ENCODE measurements around the gene BRD3OS. TPM values are rescaled to one million over a fixed set of nuclear protein-coding genes. Genes with fewer than 3 reads are reported as not detected.

BRD3OS gene
- total RNA-seq, 1 experiment from 2014 or later, result 41.0 TPM

GRCh38 chr9:134031783-134032182 lies 6.5 kb downstream of the BRD3OS start:
- no peaks in the 10 kb centered on the region for H3K9me3 ChIP-seq (ENCODE audit: low read length)
- H2AFZ ChIP-seq (ENCODE audit: low read length), result no peak overlapping the region
- H3K4me1 ChIP-seq (ENCODE audit: low read length), result peaks cover 4% of the 10 kb centered on the region
- peaks cover 11% of the 10 kb centered on the region; the same call in 1 of the 2 replicates for H3K36me3 ChIP-seq (ENCODE audit: insufficient read depth, low read length)
- DNase-seq, result no peak
- H3K4me3 ChIP-seq (ENCODE audit: low read length), result no peak overlapping the region
- H3K9ac ChIP-seq (ENCODE audit: low read length), result no peak overlapping the region
- H3K27ac ChIP-seq (ENCODE audit: low read length), result no peak overlapping the region
- peaks cover 4% of the 10 kb centered on the region; the same call in 1 of the 2 replicates for H4K20me1 ChIP-seq (ENCODE audit: insufficient read depth, low read depth, low read length)
- H3K9me2 ChIP-seq (replicated peaks; ENCODE audit: insufficient read depth, low read length), result no peaks in the 10 kb centered on the region
- no peak overlapping the region for H3K4me2 ChIP-seq (ENCODE audit: low read depth, low read length, poor library complexity, severe bottlenecking)
- H3K27me3 ChIP-seq (ENCODE audit: low read length), result no peaks in the 10 kb centered on the region
- H3K79me2 ChIP-seq (ENCODE audit: low read length), result no peaks in the 10 kb centered on the region

- DNase-seq, result no peak
- H3K9me2 ChIP-seq (replicated peaks; ENCODE audit: insufficient read depth, low read length), result no peaks in the 10 kb centered on the region
- no peak overlapping the region for H2AFZ ChIP-seq (ENCODE audit: low read length)
- no peaks in the 10 kb centered on the region for H3K79me2 ChIP-seq (ENCODE audit: low read length)
- H3K4me1 ChIP-seq (ENCODE audit: low read length), result no peaks in the 10 kb centered on the region
- H3K9me3 ChIP-seq (ENCODE audit: low read length), result no peaks in the 10 kb centered on the region
- no peak overlapping the region for H3K9ac ChIP-seq (ENCODE audit: low read length)
- H3K4me3 ChIP-seq (ENCODE audit: low read length), result no peak overlapping the region
- no peaks in the 10 kb centered on the region for H3K27me3 ChIP-seq (ENCODE audit: low read length)
- H4K20me1 ChIP-seq (ENCODE audit: insufficient read depth, low read depth, low read length), result no peaks in the 10 kb centered on the region
- H3K36me3 ChIP-seq (ENCODE audit: insufficient read depth, low read length), result peaks cover 11% of the 10 kb centered on the region; the same call in 1 of the 2 replicates
- H3K27ac ChIP-seq (ENCODE audit: low read length), result no peak overlapping the region
- H3K4me2 ChIP-seq (ENCODE audit: low read depth, low read length, poor library complexity, severe bottlenecking), result no peak overlapping the region
Measured at GRCh38 chr9:134032456-134033222, 7.4 kb downstream of the BRD3OS start.

DNA sequence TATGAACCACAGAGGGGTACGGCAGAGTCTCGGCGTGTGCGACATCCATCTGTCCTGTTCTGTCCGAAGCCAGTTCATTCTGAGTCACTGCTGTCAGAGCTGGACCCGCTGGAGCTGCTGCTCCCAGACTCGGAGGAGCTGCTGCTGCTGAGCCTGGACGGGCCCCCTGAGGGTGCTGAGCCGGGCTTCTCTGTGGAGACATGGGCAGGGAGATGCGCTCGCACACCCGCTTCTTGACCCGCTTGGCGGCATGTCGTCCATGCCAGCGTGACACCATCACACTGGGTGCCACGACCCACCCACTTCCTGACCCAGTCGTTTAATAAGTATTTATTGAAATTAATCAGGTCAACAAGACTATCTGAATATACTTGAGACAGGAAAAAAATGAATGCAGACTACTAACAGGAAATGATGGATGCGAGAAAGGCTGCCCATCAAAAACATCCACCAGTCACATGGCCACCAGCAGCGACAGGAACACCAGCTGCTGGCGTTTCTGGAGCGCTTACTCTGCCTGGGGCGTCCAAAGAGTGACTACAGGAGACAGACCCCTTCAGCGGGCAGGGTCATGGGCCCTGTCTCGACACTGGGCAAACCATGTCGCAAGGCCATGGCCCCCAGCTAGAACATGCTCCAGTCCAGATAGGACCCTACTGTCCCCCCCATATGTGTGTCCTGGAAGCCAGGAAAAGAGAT lies 8.4 kb downstream of the BRD3OS start:
- Histone ChIP-seq H3K4me3 (ENCODE audit: low read length) (no peak overlapping the region), H4K20me1 (ENCODE audit: insufficient read depth, low read depth, low read length) (no peaks in the 10 kb centered on the region), H3K9me3 (ENCODE audit: low read length) (no peaks in the 10 kb centered on the region), H3K9ac (ENCODE audit: low read length) (no peak overlapping the region), H3K79me2 (ENCODE audit: low read length) (no peaks in the 10 kb centered on the region), H3K4me2 (ENCODE audit: low read depth, low read length, poor library complexity, severe bottlenecking) (no peak overlapping the region), H3K9me2 (replicated peaks; ENCODE audit: insufficient read depth, low read length) (no peaks in the 10 kb centered on the region), H3K27me3 (ENCODE audit: low read length) (no peaks in the 10 kb centered on the region), H2AFZ (ENCODE audit: low read length) (no peak overlapping the region), H3K4me1 (ENCODE audit: low read length) (no peaks in the 10 kb centered on the region), H3K36me3 (ENCODE audit: insufficient read depth, low read length) (peaks cover 13% of the 10 kb centered on the region; the same call in 1 of the 2 replicates), H3K27ac (ENCODE audit: low read length) (no peak overlapping the region)
- DNase-seq, result no peak

- Histone ChIP-seq H3K4me2 (ENCODE audit: low read depth, low read length, poor library complexity, severe bottlenecking) (no peak overlapping the region), H3K4me1 (ENCODE audit: low read length) (no peaks in the 10 kb centered on the region), H2AFZ (ENCODE audit: low read length) (no peak overlapping the region), H3K9me3 (ENCODE audit: low read length) (no peaks in the 10 kb centered on the region), H3K9me2 (replicated peaks; ENCODE audit: insufficient read depth, low read length) (no peaks in the 10 kb centered on the region), H4K20me1 (ENCODE audit: insufficient read depth, low read depth, low read length) (no peaks in the 10 kb centered on the region), H3K27me3 (ENCODE audit: low read length) (no peaks in the 10 kb centered on the region), H3K27ac (ENCODE audit: low read length) (no peak overlapping the region), H3K4me3 (ENCODE audit: low read length) (no peak overlapping the region), H3K79me2 (ENCODE audit: low read length) (no peaks in the 10 kb centered on the region), H3K36me3 (ENCODE audit: insufficient read depth, low read length) (peaks cover 11% of the 10 kb centered on the region; the same call in 1 of the 2 replicates), H3K9ac (ENCODE audit: low read length) (no peak overlapping the region)
- DNase-seq, result no peak
Measured at GRCh38 chr9:134034215-134035040, 9.1 kb downstream of the BRD3OS start.

DNA sequence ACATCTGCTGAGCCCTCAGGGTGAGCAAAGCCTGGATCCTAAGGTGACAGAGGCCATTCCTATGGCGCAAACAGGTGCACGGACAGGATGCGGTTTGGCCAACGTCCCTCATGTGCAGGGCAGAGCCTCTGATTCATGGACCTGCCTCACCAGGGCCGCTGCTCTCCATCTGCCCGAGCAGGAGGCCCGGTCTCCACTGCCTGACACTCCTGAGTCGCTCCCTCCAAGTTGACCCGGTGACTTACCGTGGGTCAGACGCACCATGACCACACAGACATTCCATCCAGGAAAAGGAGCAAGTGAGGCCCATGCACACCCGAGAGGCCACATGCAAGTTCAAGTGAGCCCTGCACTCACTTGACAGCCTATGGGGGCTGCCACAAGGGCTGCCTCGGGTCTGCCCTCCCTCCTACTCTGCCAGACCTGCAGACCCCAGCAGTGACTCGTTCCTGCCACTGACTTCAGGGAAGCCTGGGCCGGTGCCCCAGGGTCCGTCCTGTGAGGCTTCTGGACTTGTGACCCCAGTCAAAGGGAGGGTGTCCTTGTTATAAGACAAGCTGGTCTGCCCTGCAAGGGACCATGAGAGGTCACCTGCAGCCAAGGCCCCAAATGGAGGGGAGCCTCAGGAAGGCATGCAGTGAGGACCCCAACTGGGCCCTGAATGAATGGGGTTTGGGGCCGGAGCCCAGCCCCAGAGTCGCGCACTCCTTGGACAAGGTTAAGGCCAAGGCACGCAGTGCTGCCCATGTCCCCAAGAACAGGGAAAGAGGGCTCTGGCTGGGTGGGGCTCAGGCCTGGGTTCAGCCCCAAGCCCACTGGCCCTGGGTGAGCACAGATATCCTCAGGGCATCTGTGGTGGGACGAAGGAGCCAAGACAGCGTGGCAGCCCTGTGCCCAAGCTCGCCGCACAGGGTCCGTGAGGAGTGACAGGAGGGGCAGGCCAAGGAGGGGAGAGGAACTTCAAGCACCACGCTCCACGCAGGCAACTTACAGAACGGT lies 10.1 kb downstream of the BRD3OS start:
- Histone ChIP-seq H3K9me2 (replicated peaks; ENCODE audit: insufficient read depth, low read length) (no peaks in the 10 kb centered on the region), H3K4me3 (ENCODE audit: low read length) (no peak overlapping the region), H3K27me3 (ENCODE audit: low read length) (no peaks in the 10 kb centered on the region), H4K20me1 (ENCODE audit: insufficient read depth, low read depth, low read length) (no peaks in the 10 kb centered on the region), H3K4me2 (ENCODE audit: low read depth, low read length, poor library complexity, severe bottlenecking) (no peak overlapping the region), H3K9ac (ENCODE audit: low read length) (no peak overlapping the region), H3K9me3 (ENCODE audit: low read length) (no peaks in the 10 kb centered on the region), H3K79me2 (ENCODE audit: low read length) (no peaks in the 10 kb centered on the region), H3K27ac (ENCODE audit: low read length) (no peak overlapping the region), H3K36me3 (ENCODE audit: insufficient read depth, low read length) (peaks cover 9% of the 10 kb centered on the region; the same call in 1 of the 2 replicates), H3K4me1 (ENCODE audit: low read length) (no peaks in the 10 kb centered on the region), H2AFZ (ENCODE audit: low read length) (no peak overlapping the region)
- no peak for DNase-seq

GRCh38 chr9:134036130-134036529 lies 10.8 kb downstream of the BRD3OS start:
- Histone ChIP-seq H3K4me1 (ENCODE audit: low read length) (no peaks in the 10 kb centered on the region), H3K9me3 (ENCODE audit: low read length) (no peaks in the 10 kb centered on the region), H4K20me1 (ENCODE audit: insufficient read depth, low read depth, low read length) (no peaks in the 10 kb centered on the region), H3K36me3 (ENCODE audit: insufficient read depth, low read length) (peaks cover 9% of the 10 kb centered on the region; the same call in 1 of the 2 replicates), H3K4me2 (ENCODE audit: low read depth, low read length, poor library complexity, severe bottlenecking) (no peak overlapping the region), H2AFZ (ENCODE audit: low read length) (no peak overlapping the region), H3K27ac (ENCODE audit: low read length) (no peak overlapping the region), H3K27me3 (ENCODE audit: low read length) (no peaks in the 10 kb centered on the region), H3K4me3 (ENCODE audit: low read length) (no peak overlapping the region), H3K9me2 (replicated peaks; ENCODE audit: insufficient read depth, low read length) (no peaks in the 10 kb centered on the region), H3K79me2 (ENCODE audit: low read length) (no peaks in the 10 kb centered on the region), H3K9ac (ENCODE audit: low read length) (no peak overlapping the region)
- DNase-seq, result no peak

- DNase-seq, result no peak
- peaks cover 9% of the 10 kb centered on the region; the same call in 1 of the 2 replicates for H3K36me3 ChIP-seq (ENCODE audit: insufficient read depth, low read length)
- no peak overlapping the region for H3K9ac ChIP-seq (ENCODE audit: low read length)
- no peak overlapping the region for H3K27ac ChIP-seq (ENCODE audit: low read length)
- H3K4me2 ChIP-seq (ENCODE audit: low read depth, low read length, poor library complexity, severe bottlenecking), result no peak overlapping the region
- no peaks in the 10 kb centered on the region for H4K20me1 ChIP-seq (ENCODE audit: insufficient read depth, low read depth, low read length)
- H3K4me3 ChIP-seq (ENCODE audit: low read length), result no peak overlapping the region
- no peak overlapping the region for H2AFZ ChIP-seq (ENCODE audit: low read length)
- H3K9me3 ChIP-seq (ENCODE audit: low read length), result no peaks in the 10 kb centered on the region
- no peaks in the 10 kb centered on the region for H3K9me2 ChIP-seq (replicated peaks; ENCODE audit: insufficient read depth, low read length)
- H3K4me1 ChIP-seq (ENCODE audit: low read length), result no peaks in the 10 kb centered on the region
- no peaks in the 10 kb centered on the region for H3K79me2 ChIP-seq (ENCODE audit: low read length)
- H3K27me3 ChIP-seq (ENCODE audit: low read length), result no peaks in the 10 kb centered on the region
Measured at GRCh38 chr9:134037641-134038040, 12.4 kb downstream of the BRD3OS start.

Data from Karpas-422 (cell line).